RCC 7860 (cell line): ENCODE data around the gene ZBTB16.

Source experiments
- DNase-seq: peaks from one replicate; pipeline ENCODE4 v3.0.0-alpha.2; 2015; ENCODE audit warnings: low spot score
- FAIRE-seq: peaks from 2 replicates; lab custom pipeline; 2012; peaks lifted over from hg19 to GRCh38; lab: Jason Lieb, UNC

The ZBTB16 gene

GRCh38 chr11:114225661-114226060 is 166.2 kb downstream of the ZBTB16 start:
- no peak for DNase-seq
- no peak for FAIRE-seq

GRCh38 chr11:114226356-114226755 is 166.8 kb downstream of the ZBTB16 start:
- no peak for FAIRE-seq
- no peak for DNase-seq

- no peak for DNase-seq
- no peak for FAIRE-seq
Measured at GRCh38 chr11:114228435-114229411, 169.2 kb downstream of the ZBTB16 start.

- FAIRE-seq = no peak
- DNase-seq = no peak
Measured at GRCh38 chr11:114230031-114230704, 170.7 kb downstream of the ZBTB16 start.

GRCh38 chr11:114232400-114233059 is 173.0 kb downstream of the ZBTB16 start:
- DNase-seq = no peak
- FAIRE-seq = no peak

- DNase-seq (no peak), FAIRE-seq (no peak)
Measured at GRCh38 chr11:114233755-114234154, 174.2 kb downstream of the ZBTB16 start.

- FAIRE-seq (no peak), DNase-seq (no peak)
Measured at GRCh38 chr11:114236829-114237228, 177.3 kb downstream of the ZBTB16 start.

- no peak for FAIRE-seq
Measured at GRCh38 chr11:114237321-114238280, 178.1 kb downstream of the ZBTB16 start.

GRCh38 chr11:114239753-114240161 is 180.2 kb downstream of the ZBTB16 start:
- FAIRE-seq = no peak
- no peak for DNase-seq

More at GRCh38 chr11:114237321-114238280, 178.1 kb downstream of the ZBTB16 start:
- no peak for DNase-seq

GRCh38 chr11:114242032-114242431 is 182.5 kb downstream of the ZBTB16 start:
- no peak for DNase-seq
- no peak for FAIRE-seq

- FAIRE-seq (no peak), DNase-seq (no peak)
Measured at GRCh38 chr11:114243461-114244372, 184.2 kb downstream of the ZBTB16 start.

- FAIRE-seq = no peak
- no peak for DNase-seq
Measured at GRCh38 chr11:114244726-114245394, 185.3 kb downstream of the ZBTB16 start.

- DNase-seq (no peak), FAIRE-seq (no peak)
Measured at GRCh38 chr11:114246321-114247069, 187.0 kb downstream of the ZBTB16 start.

GRCh38 chr11:114247070-114247789 is 187.7 kb downstream of the ZBTB16 start:
- DNase-seq (no peak), FAIRE-seq (no peak)

GRCh38 chr11:114250180-114250579 is 190.7 kb downstream of the ZBTB16 start:
- DNase-seq (no peak), FAIRE-seq (no peak)

- DNase-seq (no peak), FAIRE-seq (no peak)
Measured at GRCh38 chr11:114250993-114251814, 191.7 kb downstream of the ZBTB16 start.
